NCI-H510A treated with DMSO at 0.1 percent for 48 hours (cell line): ENCODE data around the gene MMP23B.
"Not testable (repeated sequence)": the region's sequence is repeated elsewhere in the genome, so short reads cannot be mapped to it uniquely, and the experiment has no call there.

ENCODE experiments used
- DNase-seq: peaks from one replicate; lab custom pipeline; 2025; lab: John Stamatoyannopoulos, UW

The MMP23B gene

DNA sequence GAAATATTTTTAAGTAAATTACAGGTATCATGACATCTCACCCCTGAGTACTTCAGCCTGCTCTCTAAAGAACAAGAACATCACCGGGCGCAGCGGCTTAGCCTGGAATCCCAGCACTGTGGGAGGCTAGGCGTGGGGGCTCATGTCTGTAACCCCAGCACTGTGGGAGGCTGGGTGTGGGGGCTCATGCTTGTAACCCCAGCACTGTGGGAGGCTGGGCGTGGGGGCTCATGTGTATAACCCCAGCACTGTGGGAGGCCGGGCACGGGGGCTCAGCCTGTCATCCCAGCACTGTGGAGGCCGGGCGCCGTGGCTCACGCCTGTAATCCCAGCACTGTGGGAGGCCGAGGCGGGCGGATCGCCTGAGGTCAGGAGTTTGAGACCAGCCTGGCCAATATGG, 34.6 kb downstream of the MMP23B start:
- no peak for DNase-seq

DNA sequence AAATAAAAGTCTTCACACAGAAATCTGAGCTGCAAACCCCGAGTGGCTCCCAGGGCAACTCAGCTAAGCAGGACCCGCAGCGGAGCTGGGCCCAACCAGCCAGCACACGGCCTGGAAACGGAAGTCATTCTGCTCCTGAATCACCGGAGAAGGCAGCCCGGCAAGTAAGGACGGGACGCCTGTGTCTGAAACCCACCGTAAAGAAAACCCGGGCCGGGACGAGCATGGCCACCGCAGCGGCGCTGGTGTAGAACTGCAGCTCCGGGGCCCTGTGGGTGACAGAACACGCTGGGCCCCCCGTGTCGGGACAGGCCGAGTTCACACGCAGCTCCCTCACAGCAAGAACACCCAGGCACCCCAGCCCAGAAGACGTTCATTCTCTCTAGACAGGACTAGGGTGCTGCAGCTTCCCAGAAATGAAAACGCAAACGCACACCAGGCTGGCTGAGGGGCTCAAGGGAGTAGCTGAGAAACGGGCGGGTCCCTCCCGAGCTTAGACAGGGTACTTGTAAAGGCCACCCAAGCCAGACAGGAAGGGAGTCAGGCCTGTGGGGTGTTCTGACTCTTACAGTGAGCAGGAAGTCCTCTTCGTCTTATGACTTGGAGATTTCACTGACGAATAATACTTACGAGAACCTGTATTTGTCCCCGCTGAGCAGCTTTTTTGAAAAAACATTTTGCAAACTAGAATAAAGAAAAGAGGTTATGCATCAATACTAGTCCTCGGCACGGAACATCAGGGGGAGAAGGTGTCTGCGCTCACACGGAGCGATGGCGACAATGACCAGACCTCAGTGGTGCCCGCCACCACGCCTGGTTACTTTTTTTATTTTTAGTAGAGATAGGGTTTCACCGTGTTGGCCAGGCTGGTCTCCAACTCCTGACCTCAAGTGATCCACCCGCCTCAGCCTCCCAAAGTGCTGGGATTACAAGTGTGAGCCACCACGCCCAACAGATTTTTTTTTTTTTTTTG, 37.8 kb downstream of the MMP23B start:
- DNase-seq: no peak

- no peak for DNase-seq
Observed at GRCh38 chr1:1670866-1671265, 38.9 kb downstream of the MMP23B start.

DNA sequence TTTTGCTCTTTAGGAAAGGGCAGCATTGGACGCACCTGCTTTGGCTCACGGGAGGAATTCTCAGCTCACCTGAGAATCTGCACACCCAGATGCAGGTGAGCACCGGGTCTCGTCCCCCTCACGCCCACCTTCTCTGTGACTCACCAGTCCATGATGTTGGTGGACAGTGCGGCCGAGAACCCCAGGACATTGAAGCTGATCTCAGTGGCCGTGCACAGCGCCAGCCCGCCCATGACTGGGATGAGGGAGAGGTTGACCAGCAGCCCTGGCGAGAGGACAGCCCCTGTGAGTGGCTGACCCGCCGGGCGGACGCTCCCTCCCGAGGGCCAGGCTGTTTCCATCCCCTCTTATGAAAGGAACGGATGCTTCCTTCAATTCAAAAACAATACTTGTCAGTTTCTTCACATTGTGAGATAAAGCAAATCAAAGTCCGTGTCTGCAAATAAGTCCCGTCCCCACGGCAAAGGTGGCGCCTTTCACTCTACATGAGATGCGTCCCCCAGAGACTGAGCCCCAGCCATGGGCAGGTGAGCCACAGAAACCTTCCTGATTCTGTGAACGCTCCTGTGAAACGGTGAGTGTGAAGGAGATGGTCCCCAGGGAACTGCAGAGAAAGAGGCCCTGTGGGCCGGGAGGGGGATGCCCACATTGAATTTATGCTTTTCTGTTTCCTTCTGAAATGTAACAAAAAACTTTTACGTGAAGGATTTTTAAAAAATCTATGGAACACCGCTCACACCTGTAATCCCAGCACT, 39.6 kb downstream of the MMP23B start:
- DNase-seq: no peak

GRCh38 chr1:1672181-1672965, 40.4 kb downstream of the MMP23B start:
- DNase-seq: no peak

GRCh38 chr1:1674806-1675205, 42.8 kb downstream of the MMP23B start:
- DNase-seq: not testable (repeated sequence)

GRCh38 chr1:1675218-1675617, 43.2 kb downstream of the MMP23B start:
- not testable (repeated sequence) for DNase-seq

GRCh38 chr1:1676087-1676486, 44.1 kb downstream of the MMP23B start:
- DNase-seq: not testable (repeated sequence)

DNA sequence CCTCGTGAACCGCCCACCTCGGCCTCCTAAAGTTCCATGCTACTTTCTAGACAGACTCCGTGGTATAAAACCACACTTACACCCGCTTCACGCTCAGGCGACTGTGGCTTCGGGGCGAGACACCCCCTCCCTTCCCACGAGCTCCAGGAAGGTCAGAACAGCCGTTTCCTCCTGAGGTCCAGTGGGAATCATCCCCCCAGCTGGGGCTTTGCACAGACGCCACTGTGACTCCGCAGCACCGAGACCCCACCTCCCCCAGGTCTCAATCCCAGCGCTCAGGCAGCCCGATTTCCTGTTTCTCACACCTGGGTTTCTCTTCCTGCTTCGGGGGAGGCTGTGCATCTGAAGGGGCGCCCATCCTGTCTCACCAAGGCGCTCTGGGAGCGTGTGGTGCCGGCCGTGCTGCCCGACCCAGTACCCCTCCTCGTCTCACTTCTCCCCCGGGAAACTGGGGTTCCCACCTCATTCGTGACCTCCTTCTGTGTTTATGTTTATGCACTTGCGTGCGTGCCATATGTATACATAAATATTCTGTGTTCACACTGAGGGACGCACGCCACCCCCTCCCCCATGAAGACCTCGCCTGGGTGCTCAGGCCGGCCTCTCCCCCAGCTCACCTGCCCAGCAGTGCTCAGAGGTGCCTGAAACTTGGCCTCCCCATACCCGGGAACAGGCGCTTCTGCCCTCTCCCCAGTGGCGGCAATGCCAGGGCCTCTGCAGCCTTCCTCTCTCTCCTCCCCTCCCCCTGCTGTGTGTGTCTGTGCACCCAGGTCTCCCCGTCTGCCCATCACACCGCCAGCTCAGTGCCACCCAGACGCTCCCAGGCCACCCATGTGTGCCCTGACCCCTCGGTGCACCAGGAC, 46.0 kb downstream of the MMP23B start:
- no peak for DNase-seq

- DNase-seq: no peak
Observed at GRCh38 chr1:1678581-1679380, 46.8 kb downstream of the MMP23B start.

GRCh38 chr1:1680031-1680911, 48.3 kb downstream of the MMP23B start:
- DNase-seq: no peak

GRCh38 chr1:1680912-1681273, 48.9 kb downstream of the MMP23B start:
- no peak for DNase-seq

DNA sequence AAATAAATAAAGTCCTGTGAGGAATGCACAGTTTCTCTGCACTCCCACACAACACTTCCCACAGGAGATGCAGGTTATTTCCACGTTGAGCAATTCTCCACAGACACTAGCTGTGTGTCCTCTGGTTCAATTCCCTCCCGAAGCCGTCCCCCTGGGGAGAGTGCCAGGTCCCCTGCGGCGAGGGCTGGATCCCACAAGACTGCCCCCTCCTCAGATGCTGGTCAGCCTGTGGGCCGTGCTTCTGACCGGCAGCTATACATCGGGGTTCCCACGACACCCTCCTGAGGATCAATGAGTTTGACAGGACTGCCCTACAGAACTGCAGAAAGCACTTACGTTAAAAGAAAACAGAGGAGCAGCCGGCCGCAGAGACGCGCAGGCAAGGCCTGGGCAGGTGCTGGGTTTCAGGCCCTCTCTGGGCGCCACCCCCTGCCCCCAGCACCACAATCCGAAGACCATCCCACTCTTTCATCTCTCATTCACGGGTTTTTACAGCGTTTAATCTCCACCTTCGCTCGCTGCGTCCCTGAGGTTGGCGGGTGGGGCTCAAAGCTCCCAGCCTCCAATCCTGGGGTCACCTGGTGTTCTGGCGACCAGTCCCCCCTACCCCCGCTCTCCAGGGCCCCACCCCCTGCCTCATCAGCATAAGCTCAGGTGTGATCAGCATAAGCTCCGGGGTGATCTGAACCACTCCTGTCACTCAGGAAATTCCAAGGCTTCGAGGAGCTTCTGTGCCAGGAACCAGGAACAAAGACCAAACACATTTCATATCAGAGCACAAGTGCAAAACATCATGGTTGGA, 51.3 kb downstream of the MMP23B start:
- no peak for DNase-seq
